ENCODE results near the gene OOEP. TPM values are rescaled to one million over a fixed set of nuclear protein-coding genes. Genes with fewer than 3 reads are reported as not detected.

The OOEP gene
- total and polyA plus RNA-seq, 5 donors = 0.24 to 0.77 (median 0.36) TPM; not detected in 2

DNA sequence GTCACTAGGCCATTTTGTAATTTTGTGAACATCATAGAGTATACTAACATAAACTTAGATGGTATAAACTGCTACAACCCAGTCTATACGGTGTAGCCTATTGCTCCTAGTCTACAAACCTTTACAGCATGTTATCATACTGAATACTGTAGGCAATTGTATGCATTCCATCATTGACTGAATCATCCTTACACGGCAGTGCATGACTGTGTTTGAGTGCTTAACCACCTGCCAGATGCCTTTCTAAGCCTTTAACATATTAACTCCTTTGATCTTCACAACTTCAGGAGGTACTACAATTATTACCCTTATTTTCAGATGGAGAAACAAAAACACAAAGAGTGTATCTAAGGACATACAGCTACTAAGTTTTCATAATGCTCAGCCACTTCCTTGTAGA lies 29.6 kb downstream of the OOEP start:
- Histone ChIP-seq H3K4me3 (ENCODE audit: low read length) (no peak overlapping the region), H3K4me1 (ENCODE audit: control insufficient read depth, insufficient read depth, low read length) (no peaks in the 10 kb centered on the region), H3K27ac (ENCODE audit: low read length) (no peak overlapping the region), H3K9me3 (ENCODE audit: control insufficient read depth, low read length) (no peaks in the 10 kb centered on the region), H3K27me3 (ENCODE audit: control insufficient read depth, insufficient read depth) (no peaks in the 10 kb centered on the region)
- DNase-seq (no peak), ATAC-seq (no peak)
- WGBS = 62% methylated on average over 2 of the region's 2 CpGs
- intact Hi-C loops (cut with DNase I) = no loop called here

- H3K9me3 ChIP-seq (ENCODE audit: control insufficient read depth, low read length) = no peaks in the 10 kb centered on the region
- H3K27me3 ChIP-seq (ENCODE audit: control insufficient read depth, insufficient read depth) = no peaks in the 10 kb centered on the region
- intact Hi-C loops (cut with DNase I) = no loop called here
- 63% methylated on average over 3 of the region's 3 CpGs for WGBS
- DNase-seq = no peak
- ATAC-seq = no peak
- H3K4me3 ChIP-seq (ENCODE audit: low read length) = no peak overlapping the region
- no peaks in the 10 kb centered on the region for H3K4me1 ChIP-seq (ENCODE audit: control insufficient read depth, insufficient read depth, low read length)
- no peak overlapping the region for H3K27ac ChIP-seq (ENCODE audit: low read length)
Measured at GRCh38 chr6:73339340-73339739, 30.4 kb downstream of the OOEP start.

- intact Hi-C loops (cut with DNase I) = loop anchor here in 2 of 4 donors (5.0 to 10.0 kb wide), 2 partner anchors 42 to 914 kb away; no protein-coding TSS in a partner anchor
- 54% methylated on average over 3 of the region's 3 CpGs for WGBS
Measured at GRCh38 chr6:73329201-73329600, 40.5 kb downstream of the OOEP start.

GRCh38 chr6:73328790-73329189 lies 40.9 kb downstream of the OOEP start:
- Histone ChIP-seq H3K9me3 (ENCODE audit: control insufficient read depth, low read length) (no peaks in the 10 kb centered on the region), H3K27ac (ENCODE audit: low read length) (no peak overlapping the region), H3K4me1 (ENCODE audit: control insufficient read depth, insufficient read depth, low read length) (no peaks in the 10 kb centered on the region), H3K4me3 (ENCODE audit: low read length) (no peak overlapping the region), H3K27me3 (ENCODE audit: control insufficient read depth, insufficient read depth) (no peaks in the 10 kb centered on the region)
- intact Hi-C loops (cut with DNase I) = loop anchor here in 2 of 4 donors (5.0 to 10.0 kb wide), 2 partner anchors 41 to 914 kb away; no protein-coding TSS in a partner anchor
- no peak for ATAC-seq
- DNase-seq = no peak
- 66% methylated on average over 3 of the region's 3 CpGs for WGBS

More at GRCh38 chr6:73329201-73329600, 40.5 kb downstream of the OOEP start:
- Histone ChIP-seq H3K9me3 (ENCODE audit: control insufficient read depth, low read length) (no peaks in the 10 kb centered on the region), H3K4me1 (ENCODE audit: control insufficient read depth, insufficient read depth, low read length) (no peaks in the 10 kb centered on the region), H3K27ac (ENCODE audit: low read length) (no peak overlapping the region), H3K27me3 (ENCODE audit: control insufficient read depth, insufficient read depth) (no peaks in the 10 kb centered on the region), H3K4me3 (ENCODE audit: low read length) (no peak overlapping the region)
- ATAC-seq (no peak), DNase-seq (no peak)

- intact Hi-C loops (cut with DNase I) = loop anchor here in 2 of 4 donors (5.0 to 10.0 kb wide), 2 partner anchors 38 to 911 kb away; no protein-coding TSS in a partner anchor
- WGBS = 91% methylated on average over 3 of the region's 3 CpGs
- H3K4me3 ChIP-seq (ENCODE audit: low read length) = no peak overlapping the region
Measured at GRCh38 chr6:73325656-73326055, 44.0 kb downstream of the OOEP start.

GRCh38 chr6:73323323-73323722 lies 46.4 kb downstream of the OOEP start:
- no peaks in the 10 kb centered on the region for H3K9me3 ChIP-seq (ENCODE audit: control insufficient read depth, low read length)
- intact Hi-C loops (cut with DNase I) = loop anchor here in 1 of 4 donors (10.0 kb wide), 1 partner anchor 909 kb away; no protein-coding TSS in a partner anchor
- WGBS = 82% methylated on average over 2 of the region's 2 CpGs
- H3K27ac ChIP-seq (ENCODE audit: low read length) = no peak overlapping the region
- DNase-seq = no peak
- no peak for ATAC-seq
- no peaks in the 10 kb centered on the region for H3K27me3 ChIP-seq (ENCODE audit: control insufficient read depth, insufficient read depth)
- no peaks in the 10 kb centered on the region for H3K4me1 ChIP-seq (ENCODE audit: control insufficient read depth, insufficient read depth, low read length)
- no peak overlapping the region for H3K4me3 ChIP-seq (ENCODE audit: low read length)

More at GRCh38 chr6:73325656-73326055, 44.0 kb downstream of the OOEP start:
- DNase-seq = no peak
- ATAC-seq = no peak
- Histone ChIP-seq H3K27ac (ENCODE audit: low read length) (no peak overlapping the region), H3K9me3 (ENCODE audit: control insufficient read depth, low read length) (no peaks in the 10 kb centered on the region), H3K27me3 (ENCODE audit: control insufficient read depth, insufficient read depth) (no peaks in the 10 kb centered on the region), H3K4me1 (ENCODE audit: control insufficient read depth, insufficient read depth, low read length) (no peaks in the 10 kb centered on the region)

Other genes starting within 250 kb of the OOEP start
- gene KHDC1L, start 144.4 kb downstream of the OOEP start, total RNA-seq = not detected
- not detected for gene KHDC1L, start 144.4 kb downstream of the OOEP start, polyA plus RNA-seq
- 1 to 10 TPM; 1.4 to 6.8 (median 3.7) TPM for gene KHDC1, start 106.7 kb downstream of the OOEP start, total RNA-seq
- 5.2 TPM for gene KHDC1, start 106.7 kb downstream of the OOEP start, polyA plus RNA-seq
- not detected for gene DPPA5, start 15.6 kb downstream of the OOEP start, total RNA-seq
- not detected for gene DPPA5, start 15.6 kb downstream of the OOEP start, polyA plus RNA-seq
- not detected for gene KHDC3L, start 7.2 kb downstream of the OOEP start, total RNA-seq
- gene KHDC3L, start 7.2 kb downstream of the OOEP start, polyA plus RNA-seq = not detected
- 1 to 10 TPM in 2 of 4 donors, under 1 TPM in 2; 0.40 to 1.9 (median 0.97) TPM for gene DDX43, start 24.9 kb upstream of the OOEP start, total RNA-seq
- gene DDX43, start 24.9 kb upstream of the OOEP start, polyA plus RNA-seq = 0.16 TPM
- 1 to 10 TPM in 3 of 4 donors, under 1 TPM in 1; 0.79 to 2.9 (median 1.9) TPM for gene CGAS, start 82.4 kb upstream of the OOEP start, total RNA-seq
- 0.91 TPM for gene CGAS, start 82.4 kb upstream of the OOEP start, polyA plus RNA-seq
- 10 to 100 TPM; 24.4 to 35.1 (median 30.5) TPM for gene MTO1, start 91.8 kb upstream of the OOEP start, total RNA-seq
- 16.5 TPM for gene MTO1, start 91.8 kb upstream of the OOEP start, polyA plus RNA-seq
- 1,000 to 10,000 TPM; 4,421 to 6,620 (median 4,841) TPM for gene EEF1A1, start 151.1 kb upstream of the OOEP start, total RNA-seq
- gene EEF1A1, start 151.1 kb upstream of the OOEP start, polyA plus RNA-seq = 2,506 TPM